Measurements from ENCODE around the gene CRABP1.

- no peak for TF ChIP-seq CEBPB (IDR thresholded peaks at IDR 0.05; ENCODE audit: low read depth)
- no peak for TF ChIP-seq ZBTB33 (IDR thresholded peaks at IDR 0.05; ENCODE audit: extremely low read depth, insufficient replicate concordance, low read length)
- TF ChIP-seq, protein P1, sequence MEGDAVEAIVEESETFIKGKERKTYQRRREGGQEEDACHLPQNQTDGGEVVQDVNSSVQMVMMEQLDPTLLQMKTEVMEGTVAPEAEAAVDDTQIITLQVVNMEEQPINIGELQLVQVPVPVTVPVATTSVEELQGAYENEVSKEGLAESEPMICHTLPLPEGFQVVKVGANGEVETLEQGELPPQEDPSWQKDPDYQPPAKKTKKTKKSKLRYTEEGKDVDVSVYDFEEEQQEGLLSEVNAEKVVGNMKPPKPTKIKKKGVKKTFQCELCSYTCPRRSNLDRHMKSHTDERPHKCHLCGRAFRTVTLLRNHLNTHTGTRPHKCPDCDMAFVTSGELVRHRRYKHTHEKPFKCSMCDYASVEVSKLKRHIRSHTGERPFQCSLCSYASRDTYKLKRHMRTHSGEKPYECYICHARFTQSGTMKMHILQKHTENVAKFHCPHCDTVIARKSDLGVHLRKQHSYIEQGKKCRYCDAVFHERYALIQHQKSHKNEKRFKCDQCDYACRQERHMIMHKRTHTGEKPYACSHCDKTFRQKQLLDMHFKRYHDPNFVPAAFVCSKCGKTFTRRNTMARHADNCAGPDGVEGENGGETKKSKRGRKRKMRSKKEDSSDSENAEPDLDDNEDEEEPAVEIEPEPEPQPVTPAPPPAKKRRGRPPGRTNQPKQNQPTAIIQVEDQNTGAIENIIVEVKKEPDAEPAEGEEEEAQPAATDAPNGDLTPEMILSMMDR (IDR thresholded peaks at IDR 0.05 in 2 of 3, conservative IDR thresholded peaks at IDR 0.05 in 1 of 3; ENCODE audit: borderline replicate concordance in 1 of 3, insufficient read depth in 1 of 3, low read depth in 2 of 3, low read length in 2 of 3), result no peak
- no peak for TF ChIP-seq ZNF274 (IDR thresholded peaks at IDR 0.05; ENCODE audit: low read depth, low read length)
Observed at GRCh38 chr15:78363381-78363734, 23.2 kb downstream of the CRABP1 start.

Data from HCT116 (cell line).